Testis (tissue), 3 donors: ENCODE data around the gene MMP25. TPM values are rescaled to one million over a fixed set of nuclear protein-coding genes. Genes with fewer than 3 reads are reported as not detected.
A peak's percentile ranks its signal among the peaks of the same experiment; 100 is the strongest.

Source experiments
- DNase-seq: peaks from one replicate; pipeline ENCODE4 v3.0.0-alpha.2; 2019
- H3K27ac ChIP-seq, 2 donors: fragments of 200-600 bp; sonication (generic); one replicate each; pipeline ENCODE4 v1.5.1; 2019
- H3K27me3 ChIP-seq: fragments of 200-600 bp; sonication (generic); one replicate; pipeline ENCODE4 v1.5.1; 2019
- H3K36me3 ChIP-seq: fragments of 200-600 bp; sonication (generic); one replicate; pipeline ENCODE4 v1.5.1; 2017; ENCODE audit warnings: low read depth; ENCODE audit errors: missing control alignments
- H3K4me1 ChIP-seq: fragments of 200-600 bp; sonication (generic); one replicate; pipeline ENCODE4 v1.5.1; 2019
- H3K4me3 ChIP-seq, 2 donors: fragments of 200-600 bp; sonication (generic); one replicate each; pipeline ENCODE4 v1.5.1; 2017 to 2019
- H3K9me3 ChIP-seq: fragments of 200-600 bp; sonication (generic); one replicate; pipeline ENCODE4 v1.5.1; 2017
- CTCF ChIP-seq, 3 experiments: fragments of 450-650 bp in 2 of 3; fragments of 200-600 bp in 1 of 3; sonication (generic) in 1 of 3; IDR thresholded peaks; one replicate each; pipeline ENCODE4 v1.5.1; 2016 to 2019; ENCODE audit warnings: antibody characterized with exemption in 3 of 3, mild to moderate bottlenecking in 2 of 3, moderate library complexity in 1 of 3
- POLR2A ChIP-seq: fragments of 450-650 bp; IDR thresholded peaks from one replicate; pipeline ENCODE4 v1.6.1; 2017; ENCODE audit warnings: antibody characterized with exemption, mild to moderate bottlenecking, moderate library complexity
- WGBS, 2 donors: methylation state at CpG; one replicate each; pipeline ENCODE4 v1.1.5; 2018; 5-methylcytosine and 5-hydroxymethylcytosine counted together
- intact Hi-C: fragments of 100-400 bp; cut with DNase I; formaldehyde crosslinking; loops from one replicate; pipeline ENCODE4 v1.15.1; 2023; ENCODE audit warnings: low total_unique reads
- polyA plus RNA-seq: library from polyadenylated mRNA; stranded (reverse); fragments of 350-450 nt; fragmentation: Illumina TruSeq; extraction: RNeasy Lipid Tissue Mini Kit (QIAGEN cat#74804); gene quantifications from one replicate; pipeline ENCODE4 v1.2.3, GENCODE V29; 2014; ENCODE audit warnings: low read depth, low replicate concordance; ENCODE audit not compliant: insufficient read depth
- total RNA-seq, 2 donors: library from RNA; depleted of rRNA; stranded (reverse); fragments of >200 nt; gene quantifications; one replicate each; pipeline ENCODE4 v1.2.3, GENCODE V29; 2016

Gene MMP25
- total and polyA plus RNA-seq, 3 donors from 2014 or later = 0.53 to 1.5 (median 0.62) TPM

GRCh38 chr16:3038256-3038655, 8.1 kb upstream of the MMP25 start:
- Histone ChIP-seq H3K27ac (no peak overlapping the region), H3K9me3 (no peaks in the 10 kb centered on the region), H3K4me1 (no peaks in the 10 kb centered on the region), H3K4me3 (no peak overlapping the region), H3K36me3 (no peaks in the 10 kb centered on the region), H3K27me3 (no peaks in the 10 kb centered on the region)
- no peak for TF ChIP-seq POLR2A
- no peak for TF ChIP-seq CTCF (IDR thresholded peaks at IDR 0.05)
- 33 to 49% methylated on average over 9 to 11 of the region's 11 CpGs for WGBS, 2 donors
- intact Hi-C loops = no loop called here
- DNase-seq = no peak

- TF ChIP-seq CTCF (IDR thresholded peaks at IDR 0.05) (no peak), POLR2A (no peak)
- Histone ChIP-seq H3K36me3 (no peaks in the 10 kb centered on the region), H3K4me1 (no peaks in the 10 kb centered on the region), H3K4me3 (no peak overlapping the region), H3K27me3 (no peaks in the 10 kb centered on the region), H3K27ac (no peak overlapping the region), H3K9me3 (no peaks in the 10 kb centered on the region)
- DNase-seq = no peak
- intact Hi-C loops = no loop called here
- WGBS, 2 donors = 73 to 85% methylated on average over 5 of the region's 5 CpGs
Observed at GRCh38 chr16:3038896-3039295, 7.5 kb upstream of the MMP25 start.

GRCh38 chr16:3042376-3042775, 4.0 kb upstream of the MMP25 start:
- DNase-seq = no peak
- Histone ChIP-seq H3K27ac (no peak overlapping the region), H3K9me3 (no peaks in the 10 kb centered on the region), H3K27me3 (no peaks in the 10 kb centered on the region), H3K4me3 (no peak overlapping the region), H3K4me1 (peaks cover 14% of the 10 kb centered on the region), H3K36me3 (no peaks in the 10 kb centered on the region)
- intact Hi-C loops = no loop called here
- 44 to 56% methylated on average over 3 of the region's 3 CpGs for WGBS, 2 donors
- TF ChIP-seq POLR2A (no peak), CTCF (IDR thresholded peaks at IDR 0.05) (no peak)

- peaks cover 14% of the 10 kb centered on the region for H3K4me1 ChIP-seq
- intact Hi-C loops = no loop called here
- TF ChIP-seq CTCF (IDR thresholded peaks at IDR 0.05) (no peak), POLR2A (no peak)
- H3K27ac ChIP-seq = no peak overlapping the region
- 48 to 79% methylated on average over 6 of the region's 6 CpGs for WGBS, 2 donors
- DNase-seq = no peak
- no peak overlapping the region for H3K4me3 ChIP-seq
- H3K27me3 ChIP-seq = no peaks in the 10 kb centered on the region
- no peaks in the 10 kb centered on the region for H3K9me3 ChIP-seq
- H3K36me3 ChIP-seq = no peaks in the 10 kb centered on the region
Observed at GRCh38 chr16:3044708-3045107, 1.7 kb upstream of the MMP25 start.

GRCh38 chr16:3046641-3047386, 453 bp downstream of the MMP25 start:
- WGBS, 2 donors = 1 to 3% methylated on average over 14 to 54 of the region's 54 CpGs

More at GRCh38 chr16:3046641-3047386, 453 bp downstream of the MMP25 start:
- Histone ChIP-seq H3K27me3 (no peaks in the 10 kb centered on the region), H3K36me3 (no peaks in the 10 kb centered on the region), H3K9me3 (no peaks in the 10 kb centered on the region), H3K4me3 (peak overlapping the region in 1 of 2 donors; percentile 47), H3K4me1 (peaks cover 14% of the 10 kb centered on the region), H3K27ac (no peak overlapping the region)
- intact Hi-C loops = no loop called here
- TF ChIP-seq POLR2A = no peak
- TF ChIP-seq CTCF (IDR thresholded peaks at IDR 0.05) = no peak
- no peak for DNase-seq
